NT2/D1 (cell line): Measurements from ENCODE around the gene AGPS.
"Not testable (repeated sequence)": the region's sequence is repeated elsewhere in the genome, so short reads cannot be mapped to it uniquely, and the experiment has no call there.

Experiments used
- YY1 ChIP-seq: IDR thresholded peaks from 2 replicates; pipeline ENCODE4 v1.6.1; 2011; ENCODE audit not compliant: insufficient read length, insufficient read depth
- ZNF274 ChIP-seq: IDR thresholded peaks from 2 replicates; pipeline ENCODE4 v1.6.1; 2011; ENCODE audit warnings: mild to moderate bottlenecking, low read depth, low read length

DNA sequence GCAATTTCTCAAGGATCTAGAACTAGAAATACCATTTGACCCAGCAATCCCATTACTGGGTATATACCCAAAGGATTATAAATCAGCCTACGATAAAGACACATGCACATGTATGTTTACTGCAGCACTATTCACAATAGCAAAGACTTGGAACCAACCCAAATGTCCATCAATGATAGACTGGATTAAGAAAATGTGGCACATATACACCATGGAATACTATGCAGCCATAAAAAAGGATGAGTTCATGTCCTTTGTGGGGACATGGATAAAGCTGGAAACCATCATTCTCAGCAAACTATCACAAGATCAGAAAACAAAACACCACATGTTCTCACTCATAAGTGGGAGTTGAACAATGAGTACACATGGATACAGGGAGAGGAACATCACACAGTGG, 67.2 kb downstream of the AGPS start:
- TF ChIP-seq YY1, ZNF274: not testable (repeated sequence)
